HFF-Myc (cell line): ENCODE data around the gene NTN1.

Source experiments
- DNase-seq: peaks from one replicate; pipeline ENCODE4 v3.0.0-alpha.2; 2011; ENCODE audit warnings: low read depth; ENCODE audit errors: extremely low read depth
- H3K4me3 ChIP-seq: replicated peaks from 2 replicates; pipeline ENCODE4 v1.5.1; 2011; ENCODE audit warnings: low read depth, mild to moderate bottlenecking, control low read depth, low read length
- TF ChIP-seq, protein P1 (sequence below): IDR thresholded peaks from 2 replicates; pipeline ENCODE4 v1.5.1; 2012; ENCODE audit warnings: mild to moderate bottlenecking, low read depth, low read length, control low read depth; ENCODE audit errors: missing control alignments

The NTN1 gene

DNA sequence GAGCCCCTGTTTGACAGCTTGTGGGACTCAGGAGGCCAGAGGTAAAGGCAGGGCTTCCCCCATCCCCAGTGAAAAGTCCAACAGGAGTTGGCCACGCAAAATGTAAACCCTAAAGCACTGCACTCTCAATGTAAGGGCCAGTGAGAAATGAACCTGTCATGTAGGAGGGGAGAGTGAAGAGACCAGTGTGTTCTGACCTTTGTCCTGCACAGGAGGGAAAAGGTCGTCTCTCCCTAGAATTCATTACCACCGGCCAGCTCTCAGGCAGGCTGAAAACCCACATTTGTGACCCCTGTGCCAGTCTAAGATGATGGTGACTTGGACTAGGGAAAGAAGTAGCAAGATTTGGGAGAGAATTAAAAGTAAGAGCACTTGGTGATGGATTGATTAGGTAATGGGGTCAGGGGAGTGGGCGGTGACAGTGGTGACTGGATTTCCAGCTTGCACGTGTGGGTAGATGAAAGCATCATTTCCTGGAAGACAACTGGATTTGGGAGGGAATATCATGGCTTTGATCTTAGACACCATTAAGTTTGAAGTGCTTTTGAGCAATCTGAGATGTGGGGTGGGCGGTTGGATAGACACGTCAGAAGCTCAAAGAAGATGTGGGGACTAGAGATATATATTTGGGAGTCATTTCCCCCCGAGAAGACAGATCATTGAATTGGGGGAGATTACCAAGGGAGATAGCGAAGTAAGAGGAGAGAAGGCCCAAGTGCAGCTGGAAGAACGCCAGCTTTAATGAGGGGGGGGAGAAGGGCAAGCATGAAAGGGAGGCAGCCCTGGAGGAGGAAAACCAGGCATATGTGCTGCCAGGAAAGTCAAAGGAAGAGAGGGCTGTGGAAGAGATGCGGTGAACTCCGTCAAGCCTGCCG lies 119.5 kb downstream of the NTN1 start:
- no peak overlapping the region for H3K4me3 ChIP-seq
- DNase-seq: no peak
- TF ChIP-seq, protein P1, sequence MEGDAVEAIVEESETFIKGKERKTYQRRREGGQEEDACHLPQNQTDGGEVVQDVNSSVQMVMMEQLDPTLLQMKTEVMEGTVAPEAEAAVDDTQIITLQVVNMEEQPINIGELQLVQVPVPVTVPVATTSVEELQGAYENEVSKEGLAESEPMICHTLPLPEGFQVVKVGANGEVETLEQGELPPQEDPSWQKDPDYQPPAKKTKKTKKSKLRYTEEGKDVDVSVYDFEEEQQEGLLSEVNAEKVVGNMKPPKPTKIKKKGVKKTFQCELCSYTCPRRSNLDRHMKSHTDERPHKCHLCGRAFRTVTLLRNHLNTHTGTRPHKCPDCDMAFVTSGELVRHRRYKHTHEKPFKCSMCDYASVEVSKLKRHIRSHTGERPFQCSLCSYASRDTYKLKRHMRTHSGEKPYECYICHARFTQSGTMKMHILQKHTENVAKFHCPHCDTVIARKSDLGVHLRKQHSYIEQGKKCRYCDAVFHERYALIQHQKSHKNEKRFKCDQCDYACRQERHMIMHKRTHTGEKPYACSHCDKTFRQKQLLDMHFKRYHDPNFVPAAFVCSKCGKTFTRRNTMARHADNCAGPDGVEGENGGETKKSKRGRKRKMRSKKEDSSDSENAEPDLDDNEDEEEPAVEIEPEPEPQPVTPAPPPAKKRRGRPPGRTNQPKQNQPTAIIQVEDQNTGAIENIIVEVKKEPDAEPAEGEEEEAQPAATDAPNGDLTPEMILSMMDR: no peak

DNA sequence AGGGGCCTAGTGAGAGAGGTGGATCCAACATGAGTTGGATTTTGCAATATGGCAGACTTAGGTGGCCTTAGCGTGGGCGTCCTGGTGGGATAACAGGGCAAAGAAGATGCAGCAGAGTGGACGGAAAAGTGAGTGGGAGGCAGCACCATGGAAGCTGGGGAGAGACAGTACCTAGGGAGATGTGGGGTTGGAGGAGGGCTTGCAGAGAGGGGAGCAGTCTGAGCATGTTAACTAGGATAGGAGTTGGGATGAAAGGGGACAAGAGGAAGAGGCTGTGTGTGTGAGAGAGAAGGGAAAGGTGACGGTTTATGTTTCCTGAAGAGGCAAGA lies 120.1 kb downstream of the NTN1 start:
- no peak overlapping the region for H3K4me3 ChIP-seq
- no peak for DNase-seq
- TF ChIP-seq, protein P1: no peak

DNA sequence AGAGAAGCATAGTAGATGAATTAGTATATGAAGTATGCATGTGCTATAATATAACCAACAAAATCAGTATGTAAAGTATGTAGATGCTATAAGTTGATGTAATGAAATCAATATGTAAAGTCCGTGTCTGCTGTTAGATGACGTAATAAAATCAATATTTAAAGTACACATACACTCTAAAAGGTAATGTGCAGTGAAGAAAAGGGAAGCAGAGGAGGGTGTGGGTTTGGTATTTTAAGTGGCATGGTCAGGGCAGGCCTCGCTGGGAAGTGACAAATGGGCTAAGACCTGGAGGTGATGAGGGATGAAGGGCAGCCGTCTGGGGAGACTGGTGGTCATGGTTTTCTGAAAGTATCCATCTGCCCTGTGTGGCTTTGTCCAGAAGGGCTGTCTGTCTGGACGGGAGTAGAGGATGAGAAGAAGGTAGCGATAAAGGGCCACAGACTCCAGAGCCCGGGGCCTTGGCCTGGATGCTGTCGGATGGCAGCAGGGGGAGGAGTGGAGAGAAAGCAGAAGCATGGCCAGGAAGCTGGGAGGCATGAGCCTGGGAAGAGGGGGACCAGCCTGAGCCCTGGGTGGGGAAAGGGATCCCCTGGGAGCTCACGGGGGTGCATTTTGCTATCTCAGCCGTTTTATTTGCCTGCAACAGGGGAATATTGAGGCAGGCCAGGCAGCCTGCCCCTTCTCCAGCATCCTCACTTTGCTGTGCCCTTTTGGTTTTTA lies 121.6 kb downstream of the NTN1 start:
- no peak overlapping the region for H3K4me3 ChIP-seq
- TF ChIP-seq, protein P1: no peak

DNA sequence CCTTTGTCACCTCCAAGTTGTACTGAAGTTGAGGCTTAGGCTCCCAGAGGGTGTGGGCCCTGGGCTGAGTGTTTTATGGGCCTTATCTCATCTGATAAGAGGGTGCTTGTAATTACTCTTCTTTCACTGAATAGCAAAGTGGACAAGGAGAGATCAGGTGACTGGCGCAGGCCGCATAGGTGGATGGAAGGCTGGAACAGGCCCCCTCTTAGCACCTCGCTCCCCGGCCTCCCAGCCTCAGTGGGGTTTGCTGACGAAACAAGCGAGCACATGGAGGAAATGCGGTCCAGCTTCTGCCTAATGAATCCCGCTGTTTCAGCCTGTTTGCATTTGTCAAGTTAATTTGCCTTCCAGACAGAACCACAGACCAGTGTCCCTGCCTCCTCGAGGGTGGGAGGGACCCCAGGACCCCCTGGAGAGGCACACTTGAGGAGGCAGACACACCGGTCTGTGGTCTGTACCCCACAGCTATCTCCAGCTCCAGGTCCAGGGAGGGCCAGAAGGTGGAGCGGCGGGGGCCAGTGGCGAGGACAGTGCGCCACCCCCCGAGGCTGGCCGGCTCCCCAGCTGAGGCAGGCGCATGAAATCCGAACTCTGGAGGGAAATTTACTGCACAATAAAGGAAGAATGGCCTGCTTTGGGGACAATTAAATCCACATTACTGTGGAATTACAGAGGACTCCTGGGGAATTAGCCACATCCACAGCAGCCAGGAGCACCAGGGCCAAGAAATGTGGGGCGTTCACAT lies 123.4 kb downstream of the NTN1 start:
- H3K4me3 ChIP-seq: no peak overlapping the region
- TF ChIP-seq, protein P1: no peak
- no peak for DNase-seq

More for the DNA sequence above, 121.6 kb downstream of the NTN1 start:
- no peak for DNase-seq

DNA sequence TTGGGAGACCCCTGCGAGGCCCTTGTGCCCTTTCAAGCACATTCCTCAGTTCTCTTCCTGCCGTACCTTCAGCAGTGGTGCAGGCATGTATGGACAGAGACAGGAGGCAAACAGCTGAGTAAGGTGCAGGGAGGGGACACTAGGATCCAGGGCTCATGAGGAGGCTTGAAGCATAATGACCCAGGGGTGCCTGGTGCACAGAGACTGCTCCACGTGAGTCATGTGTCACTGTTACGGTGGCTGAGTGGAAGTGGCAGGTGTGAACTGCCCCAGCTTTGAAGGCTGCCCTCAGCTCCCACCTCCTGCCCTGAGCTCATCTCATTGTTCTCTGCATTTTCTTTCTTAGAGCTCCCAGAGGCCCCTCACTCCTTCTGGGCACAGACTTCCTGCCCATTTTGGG lies 124.8 kb downstream of the NTN1 start:
- no peak overlapping the region for H3K4me3 ChIP-seq
- no peak for DNase-seq
- TF ChIP-seq, protein P1: no peak

DNA sequence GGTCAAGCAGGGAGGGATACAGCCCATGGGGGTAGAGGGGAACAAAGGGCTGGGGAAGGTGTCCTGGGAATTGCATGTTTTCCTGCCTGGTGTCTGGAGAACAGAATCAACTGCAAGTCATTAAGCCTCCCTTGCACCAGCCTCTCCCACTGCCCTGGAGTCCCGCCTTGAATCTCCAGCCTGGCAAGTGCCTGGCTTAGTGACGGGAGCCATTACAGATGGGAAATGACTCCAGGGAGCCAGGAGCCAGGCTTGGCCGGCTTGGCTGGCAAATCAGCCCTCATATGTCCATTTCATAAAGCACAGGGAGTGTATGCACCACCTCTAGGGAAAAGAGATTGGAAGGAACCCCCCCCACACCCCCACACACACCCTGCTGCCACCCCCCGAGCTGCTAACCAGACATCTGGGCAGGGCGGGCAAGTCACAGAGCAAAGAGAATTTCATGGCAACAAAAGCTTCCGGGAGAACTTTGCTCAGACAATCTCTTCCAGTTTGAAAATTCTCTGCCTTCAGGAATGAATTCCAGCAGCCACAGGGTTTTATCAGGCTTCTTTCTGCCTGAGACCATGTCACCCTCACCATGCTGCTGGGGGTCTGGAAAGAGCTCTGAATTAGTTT lies 127.7 kb downstream of the NTN1 start:
- TF ChIP-seq, protein P1: no peak
- no peak for DNase-seq
- H3K4me3 ChIP-seq: no peak overlapping the region
